OCI-LY7 (cell line): ENCODE results near the gene PLXDC1. TPM values are rescaled to one million over a fixed set of nuclear protein-coding genes. Genes with fewer than 3 reads are reported as not detected.

Experiments
- BruUV-seq: library from RNA; stranded (reverse); fragments of 400-500 nt; replicated peaks from 2 replicates; lab custom pipeline; 2021; lab: Mats Ljungman, UMichigan
- CTCF ChIA-PET: fragments of 300-600 bp; sonication (Branson Sonifier 250); formaldehyde crosslinking; loops from one replicate; lab custom pipeline; 2022; ENCODE audit warnings: antibody characterized with exemption; ENCODE audit not compliant: unreplicated experiment; lab: Charles Lee
- POLR2A ChIA-PET: fragments of 300-600 bp; sonication (Branson Sonifier 250); formaldehyde crosslinking; loops from one replicate; lab custom pipeline; 2022; ENCODE audit warnings: antibody characterized with exemption; lab: Charles Lee
- DNase-seq: peaks from one replicate; pipeline ENCODE4 v3.0.0-alpha.2; 2015; ENCODE audit warnings: low spot score
- H2AFZ ChIP-seq: fragments of 200-600 bp; sonication (generic), shearing (Covaris generic); 2 replicates; pipeline ENCODE4 v1.6.1; 2014; ENCODE audit warnings: mild to moderate bottlenecking, antibody characterized with exemption, low read length, moderate library complexity
- H3K27ac ChIP-seq: fragments of 200-600 bp; sonication (generic); 2 replicates; pipeline ENCODE4 v1.5.1; 2014; ENCODE audit warnings: mixed run types, low read depth, mild to moderate bottlenecking, moderate library complexity, low read length, inconsistent platforms; ENCODE audit not compliant: poor library complexity, severe bottlenecking
- H3K36me3 ChIP-seq: fragments of 200-600 bp; sonication (generic); 2 replicates; pipeline ENCODE4 v1.6.1; 2014; ENCODE audit warnings: mild to moderate bottlenecking, antibody characterized with exemption, low read length, moderate library complexity, mixed read lengths; ENCODE audit not compliant: insufficient read depth
- H3K4me1 ChIP-seq: fragments of 200-600 bp; sonication (generic); 2 replicates; pipeline ENCODE4 v1.5.1; 2014; ENCODE audit warnings: mild to moderate bottlenecking, low read length; ENCODE audit not compliant: insufficient read depth, poor library complexity, severe bottlenecking
- H3K4me2 ChIP-seq: fragments of 200-600 bp; sonication (generic); 2 replicates; pipeline ENCODE4 v1.6.1; 2014; ENCODE audit warnings: mild to moderate bottlenecking, low read length
- H3K4me3 ChIP-seq: fragments of 200-600 bp; sonication (generic); 2 replicates; pipeline ENCODE4 v1.5.1; 2014; ENCODE audit warnings: mild to moderate bottlenecking, low read depth, low read length; ENCODE audit not compliant: poor library complexity, severe bottlenecking
- H3K79me2 ChIP-seq: fragments of 200-600 bp; sonication (generic); 2 replicates; pipeline ENCODE4 v1.6.1; 2016; ENCODE audit warnings: low read depth, mild to moderate bottlenecking, low read length, moderate library complexity, mixed read lengths; ENCODE audit not compliant: insufficient read depth
- H3K9me2 ChIP-seq: fragments of 200-600 bp; sonication (generic); 2 replicates; pipeline ENCODE4 v1.6.1; 2016; ENCODE audit warnings: mild to moderate bottlenecking, low read length, mixed read lengths; ENCODE audit not compliant: insufficient read depth
- H3K9me3 ChIP-seq: fragments of 200-600 bp; sonication (generic); 2 replicates; pipeline ENCODE4 v1.6.1; 2014; ENCODE audit warnings: mild to moderate bottlenecking, mixed run types, low read length, mixed read lengths
- H4K20me1 ChIP-seq: fragments of 200-600 bp; sonication (generic); 2 replicates; pipeline ENCODE4 v1.6.1; 2014; ENCODE audit warnings: mild to moderate bottlenecking, antibody characterized with exemption, low read length, moderate library complexity, mixed read lengths; ENCODE audit not compliant: insufficient read depth
- EZH2phosphoT487 ChIP-seq: fragments of 200-600 bp; sonication (generic); IDR thresholded peaks from 2 replicates; pipeline ENCODE4 v1.6.1; 2018; ENCODE audit warnings: low read depth, borderline replicate concordance, mild to moderate bottlenecking, mixed run types, antibody characterized with exemption, low read length, moderate library complexity, mixed read lengths
- intact Hi-C: fragments of 100-400 bp; cut with micrococcal nuclease; formaldehyde crosslinking; loops from one replicate; pipeline ENCODE4 v1.10.0; 2022; ENCODE audit not compliant: unreplicated experiment
- total RNA-seq, 2 experiments: library from RNA; depleted of rRNA in 1 of 2; stranded (reverse); fragments of >200 nt in 1 of 2; shearing (Covaris generic) in 1 of 2; gene quantifications; 2 replicates each; pipeline ENCODE4 v1.2.3, GENCODE V29; 2014 to 2022
- TF ChIP-seq, protein P1 (sequence below): fragments of 200-600 bp; sonication (generic); conservative IDR thresholded peaks from 2 replicates; pipeline ENCODE4 v1.5.1; 2014; ENCODE audit warnings: mild to moderate bottlenecking, antibody characterized with exemption, low read length, moderate library complexity, mixed read lengths

The PLXDC1 gene
- total RNA-seq, 2 experiments from 2014 or later: 0.13 to 0.67 TPM

DNA sequence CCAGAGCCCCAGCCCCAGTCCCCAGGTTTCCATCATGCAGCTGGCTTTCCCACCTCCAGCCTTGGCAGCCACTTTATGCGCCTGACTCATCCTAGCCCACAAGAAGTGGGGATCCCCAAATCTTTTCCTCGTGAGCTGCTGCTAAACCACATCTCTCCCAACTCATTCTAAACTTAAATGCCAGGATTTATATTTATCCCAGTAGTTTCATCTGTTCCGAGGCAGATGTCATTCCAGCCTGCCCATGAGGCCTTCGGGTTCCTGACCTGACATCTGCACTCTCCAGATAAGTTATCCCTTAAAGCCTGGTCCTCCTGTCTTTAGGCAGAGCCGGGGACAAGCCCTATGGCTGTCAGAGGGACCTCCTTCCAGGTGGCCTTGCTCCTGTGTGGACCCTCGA lies 16.6 kb downstream of the PLXDC1 start:
- no TSS peak for BruUV-seq
- Histone ChIP-seq H3K9me3 (no peaks in the 10 kb centered on the region), H2AFZ (no peak overlapping the region), H3K4me2 (no peak overlapping the region), H3K27ac (no peak overlapping the region), H3K4me3 (no peak overlapping the region), H4K20me1 (no peaks in the 10 kb centered on the region), H3K9me2 (no peaks in the 10 kb centered on the region), H3K79me2 (no peaks in the 10 kb centered on the region), H3K4me1 (peaks cover 17% of the 10 kb centered on the region), H3K36me3 (no peaks in the 10 kb centered on the region)
- CTCF ChIA-PET: no interaction called here
- DNase-seq: no peak
- POLR2A ChIA-PET: no interaction called here
- no peak for TF ChIP-seq EZH2phosphoT487
- TF ChIP-seq, protein P1, sequence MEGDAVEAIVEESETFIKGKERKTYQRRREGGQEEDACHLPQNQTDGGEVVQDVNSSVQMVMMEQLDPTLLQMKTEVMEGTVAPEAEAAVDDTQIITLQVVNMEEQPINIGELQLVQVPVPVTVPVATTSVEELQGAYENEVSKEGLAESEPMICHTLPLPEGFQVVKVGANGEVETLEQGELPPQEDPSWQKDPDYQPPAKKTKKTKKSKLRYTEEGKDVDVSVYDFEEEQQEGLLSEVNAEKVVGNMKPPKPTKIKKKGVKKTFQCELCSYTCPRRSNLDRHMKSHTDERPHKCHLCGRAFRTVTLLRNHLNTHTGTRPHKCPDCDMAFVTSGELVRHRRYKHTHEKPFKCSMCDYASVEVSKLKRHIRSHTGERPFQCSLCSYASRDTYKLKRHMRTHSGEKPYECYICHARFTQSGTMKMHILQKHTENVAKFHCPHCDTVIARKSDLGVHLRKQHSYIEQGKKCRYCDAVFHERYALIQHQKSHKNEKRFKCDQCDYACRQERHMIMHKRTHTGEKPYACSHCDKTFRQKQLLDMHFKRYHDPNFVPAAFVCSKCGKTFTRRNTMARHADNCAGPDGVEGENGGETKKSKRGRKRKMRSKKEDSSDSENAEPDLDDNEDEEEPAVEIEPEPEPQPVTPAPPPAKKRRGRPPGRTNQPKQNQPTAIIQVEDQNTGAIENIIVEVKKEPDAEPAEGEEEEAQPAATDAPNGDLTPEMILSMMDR: no peak
- intact Hi-C loops: no loop called here

DNA sequence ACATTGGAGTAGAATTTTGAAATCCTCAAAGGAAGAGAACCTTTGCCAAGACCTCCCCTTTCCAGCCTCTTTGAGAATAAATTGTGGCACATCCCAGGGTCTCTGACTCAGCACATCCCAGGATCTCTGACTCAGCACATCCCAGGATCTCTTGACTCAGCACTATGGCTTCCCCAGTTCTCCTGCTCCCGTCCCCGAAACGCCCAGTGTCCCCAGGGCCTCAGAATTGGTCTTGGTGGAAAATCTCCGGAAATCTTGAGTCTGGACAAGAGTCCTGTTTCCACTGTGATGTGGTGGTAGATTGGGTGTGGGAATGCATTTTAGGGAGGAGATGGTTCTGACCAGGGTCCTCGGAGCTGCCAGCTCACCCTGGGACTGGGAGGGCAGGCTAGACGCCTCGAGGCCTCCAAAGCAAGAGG lies 19.2 kb downstream of the PLXDC1 start:
- H2AFZ ChIP-seq: no peak overlapping the region
- POLR2A ChIA-PET: no interaction called here
- no peak overlapping the region for H3K27ac ChIP-seq
- no peaks in the 10 kb centered on the region for H3K9me2 ChIP-seq
- TF ChIP-seq, protein P1: no peak
- TF ChIP-seq EZH2phosphoT487: no peak
- H3K4me2 ChIP-seq: no peak overlapping the region
- intact Hi-C loops: no loop called here
- no peaks in the 10 kb centered on the region for H3K4me1 ChIP-seq
- CTCF ChIA-PET: no interaction called here
- H3K36me3 ChIP-seq: no peaks in the 10 kb centered on the region
- H3K4me3 ChIP-seq: no peak overlapping the region
- no peaks in the 10 kb centered on the region for H4K20me1 ChIP-seq
- H3K79me2 ChIP-seq: no peaks in the 10 kb centered on the region
- no peaks in the 10 kb centered on the region for H3K9me3 ChIP-seq
- BruUV-seq: no TSS peak
- DNase-seq: no peak

DNA sequence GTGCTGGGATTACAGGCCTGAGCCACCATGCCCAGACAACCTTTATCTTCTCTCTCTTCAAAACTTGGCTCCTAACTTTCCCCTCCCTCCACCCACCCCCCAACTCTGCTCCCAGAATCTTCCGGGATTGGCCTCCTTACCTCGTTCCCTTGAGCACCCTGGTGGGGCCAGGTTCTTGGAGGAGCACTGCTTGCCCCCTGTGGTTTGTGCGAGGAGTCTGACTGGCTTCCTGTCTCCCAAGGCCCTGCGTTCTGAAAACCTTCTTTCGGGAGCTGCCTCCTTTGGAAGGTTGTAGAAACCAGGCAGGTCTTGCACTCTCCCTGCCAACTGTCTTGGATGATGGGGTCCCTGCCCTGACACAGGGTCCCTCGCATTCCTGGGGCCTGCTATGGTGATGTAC lies 19.8 kb downstream of the PLXDC1 start:
- Histone ChIP-seq H3K4me3 (no peak overlapping the region), H3K79me2 (no peaks in the 10 kb centered on the region), H3K9me3 (no peaks in the 10 kb centered on the region), H3K4me1 (no peaks in the 10 kb centered on the region), H2AFZ (no peak overlapping the region), H3K27ac (no peak overlapping the region), H3K4me2 (no peak overlapping the region), H4K20me1 (no peaks in the 10 kb centered on the region), H3K9me2 (no peaks in the 10 kb centered on the region), H3K36me3 (no peaks in the 10 kb centered on the region)
- DNase-seq: no peak
- CTCF ChIA-PET: no interaction called here
- intact Hi-C loops: no loop called here
- TF ChIP-seq, protein P1: no peak
- no peak for TF ChIP-seq EZH2phosphoT487
- POLR2A ChIA-PET: no interaction called here
- BruUV-seq: no TSS peak
